ENCODE measurements around the gene PHLDA3.

- TF ChIP-seq CTCF (IDR thresholded peaks at IDR 0.05; ENCODE audit: insufficient read depth, low read length, poor library complexity, severe bottlenecking) (no peak), EZH2phosphoT487 (conservative IDR thresholded peaks at IDR 0.05; ENCODE audit: low read length) (no peak)
Measured at GRCh38 chr1:201419256-201419655, 49.7 kb downstream of the PHLDA3 start.

Measured in SU-DHL-6 (cell line).